Tibial nerve (tissue), 4 donors: Measurements from ENCODE around the gene TBC1D4.

Source experiments
- EP300 ChIP-seq, 2 donors: sonication (generic); formaldehyde crosslinking; IDR thresholded peaks; one replicate each; pipeline ENCODE4 v1.6.1; 2017; ENCODE audit warnings: antibody characterized with exemption in 2 of 2, mild to moderate bottlenecking in 1 of 2
- POLR2A ChIP-seq, 2 donors: fragments of 450-650 bp; IDR thresholded peaks; one replicate each; pipeline ENCODE4 v1.6.1; 2017; ENCODE audit warnings: antibody characterized with exemption in 2 of 2, mild to moderate bottlenecking in 2 of 2, moderate library complexity in 2 of 2
- TF ChIP-seq, protein P1 (sequence below), 5 experiments: fragments of 200-600 bp in 3 of 5; fragments of 450-650 bp in 2 of 5; sonication (generic) in 3 of 5; IDR thresholded peaks; one replicate each; pipeline ENCODE4 v1.5.1; 2016 to 2019; ENCODE audit warnings: antibody characterized with exemption in 5 of 5, mild to moderate bottlenecking in 3 of 5, moderate library complexity in 2 of 5

DNA sequence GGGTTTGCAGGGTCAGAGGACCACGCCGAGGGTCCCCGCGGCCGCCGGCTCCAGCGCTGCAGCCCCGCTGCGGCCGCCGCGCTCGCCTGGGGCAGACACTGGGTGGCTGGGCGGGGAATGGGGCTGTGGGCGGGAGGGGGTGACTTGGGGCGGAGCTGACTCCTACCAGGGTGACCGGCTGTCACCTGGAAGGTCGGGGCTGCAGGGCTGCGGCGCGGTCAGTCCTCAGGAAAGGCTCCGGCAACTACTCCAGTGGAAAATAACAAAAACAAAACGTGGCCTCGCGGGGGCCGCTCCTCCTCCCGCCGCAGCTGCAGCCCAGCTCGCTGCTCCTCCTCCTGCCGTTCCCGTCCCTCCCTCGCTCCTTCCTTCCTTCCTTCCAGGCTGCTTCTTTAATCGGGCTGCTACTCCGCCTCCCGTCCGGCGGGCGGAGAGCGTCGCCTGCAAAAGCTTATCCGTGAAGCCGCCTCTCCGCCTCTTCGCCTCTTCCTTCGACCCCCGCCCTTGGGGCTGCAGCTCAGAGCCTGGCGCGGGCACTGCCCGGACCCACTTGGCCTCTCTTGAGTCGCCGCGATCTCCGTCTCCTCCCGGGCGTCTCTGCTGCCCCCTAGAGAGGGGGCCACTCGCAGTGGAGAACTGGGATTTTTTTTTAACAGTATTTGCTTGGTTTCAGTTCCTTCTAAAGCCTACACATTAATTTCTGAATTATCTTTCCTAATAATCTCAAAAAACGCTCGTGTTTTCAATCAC, at the start of gene TBC1D4:
- TF ChIP-seq, protein P1, sequence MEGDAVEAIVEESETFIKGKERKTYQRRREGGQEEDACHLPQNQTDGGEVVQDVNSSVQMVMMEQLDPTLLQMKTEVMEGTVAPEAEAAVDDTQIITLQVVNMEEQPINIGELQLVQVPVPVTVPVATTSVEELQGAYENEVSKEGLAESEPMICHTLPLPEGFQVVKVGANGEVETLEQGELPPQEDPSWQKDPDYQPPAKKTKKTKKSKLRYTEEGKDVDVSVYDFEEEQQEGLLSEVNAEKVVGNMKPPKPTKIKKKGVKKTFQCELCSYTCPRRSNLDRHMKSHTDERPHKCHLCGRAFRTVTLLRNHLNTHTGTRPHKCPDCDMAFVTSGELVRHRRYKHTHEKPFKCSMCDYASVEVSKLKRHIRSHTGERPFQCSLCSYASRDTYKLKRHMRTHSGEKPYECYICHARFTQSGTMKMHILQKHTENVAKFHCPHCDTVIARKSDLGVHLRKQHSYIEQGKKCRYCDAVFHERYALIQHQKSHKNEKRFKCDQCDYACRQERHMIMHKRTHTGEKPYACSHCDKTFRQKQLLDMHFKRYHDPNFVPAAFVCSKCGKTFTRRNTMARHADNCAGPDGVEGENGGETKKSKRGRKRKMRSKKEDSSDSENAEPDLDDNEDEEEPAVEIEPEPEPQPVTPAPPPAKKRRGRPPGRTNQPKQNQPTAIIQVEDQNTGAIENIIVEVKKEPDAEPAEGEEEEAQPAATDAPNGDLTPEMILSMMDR (IDR thresholded peaks at IDR 0.05) = peak; percentile 67 to 86 (median 81)
- TF ChIP-seq POLR2A (IDR thresholded peaks at IDR 0.05) (peak in 1 of 2 donors; percentile 26), EP300 (IDR thresholded peaks at IDR 0.05) (peak; percentile 27 to 81)
